ENCODE measurements around the gene DUSP1. TPM values are rescaled to one million over a fixed set of nuclear protein-coding genes. Genes with fewer than 3 reads are reported as not detected.

The DUSP1 gene
- total and polyA plus RNA-seq, 9 of the 15 experiments (the other 6 are each of a cell fraction or from before 2014, with no cell fraction given): 2.1 to 14.2 (median 8.5) TPM

DNA sequence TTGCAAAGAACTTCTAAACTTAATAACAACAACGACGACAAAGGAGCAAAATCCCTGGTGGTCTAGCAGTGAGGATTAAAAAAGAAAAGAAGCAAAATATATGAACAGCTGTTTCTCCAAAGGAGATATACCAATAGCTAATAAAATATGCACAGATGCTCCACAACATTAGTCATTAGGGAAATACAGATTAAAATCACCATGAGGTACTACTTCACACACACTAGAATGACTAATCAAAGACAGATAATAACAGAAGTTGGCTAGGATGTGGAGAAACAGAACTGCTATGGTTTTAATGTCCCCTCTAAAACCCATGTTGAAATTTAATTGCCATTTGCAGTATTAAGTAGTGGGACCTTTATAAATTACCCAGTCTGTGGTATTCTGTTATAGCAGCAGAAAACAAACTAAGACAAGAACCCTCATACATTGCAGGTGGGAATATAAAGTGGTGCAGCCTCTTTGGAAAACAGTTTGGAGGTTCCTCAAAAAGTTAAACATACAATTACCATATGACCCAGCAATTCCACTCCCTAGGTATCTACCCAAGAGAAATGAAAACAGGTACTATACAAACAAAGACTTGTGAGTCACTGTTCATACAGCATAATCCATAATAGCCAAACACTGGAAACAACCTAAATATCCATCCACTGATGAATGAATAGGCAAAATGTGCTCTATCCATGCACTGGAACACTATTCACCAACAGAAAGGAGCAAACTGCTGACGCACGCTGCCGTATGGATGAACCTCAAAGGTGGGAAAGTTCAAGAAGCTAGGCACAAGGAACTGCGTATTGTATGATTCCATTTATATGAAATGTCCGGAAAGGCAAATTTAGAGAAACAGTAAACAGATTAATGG, 11.4 kb upstream of the DUSP1 start (continued):
- TF ChIP-seq ZNF75A (CRISPR knock-in tag; IDR thresholded peaks at IDR 0.05): no peak
- TF ChIP-seq, protein P1, sequence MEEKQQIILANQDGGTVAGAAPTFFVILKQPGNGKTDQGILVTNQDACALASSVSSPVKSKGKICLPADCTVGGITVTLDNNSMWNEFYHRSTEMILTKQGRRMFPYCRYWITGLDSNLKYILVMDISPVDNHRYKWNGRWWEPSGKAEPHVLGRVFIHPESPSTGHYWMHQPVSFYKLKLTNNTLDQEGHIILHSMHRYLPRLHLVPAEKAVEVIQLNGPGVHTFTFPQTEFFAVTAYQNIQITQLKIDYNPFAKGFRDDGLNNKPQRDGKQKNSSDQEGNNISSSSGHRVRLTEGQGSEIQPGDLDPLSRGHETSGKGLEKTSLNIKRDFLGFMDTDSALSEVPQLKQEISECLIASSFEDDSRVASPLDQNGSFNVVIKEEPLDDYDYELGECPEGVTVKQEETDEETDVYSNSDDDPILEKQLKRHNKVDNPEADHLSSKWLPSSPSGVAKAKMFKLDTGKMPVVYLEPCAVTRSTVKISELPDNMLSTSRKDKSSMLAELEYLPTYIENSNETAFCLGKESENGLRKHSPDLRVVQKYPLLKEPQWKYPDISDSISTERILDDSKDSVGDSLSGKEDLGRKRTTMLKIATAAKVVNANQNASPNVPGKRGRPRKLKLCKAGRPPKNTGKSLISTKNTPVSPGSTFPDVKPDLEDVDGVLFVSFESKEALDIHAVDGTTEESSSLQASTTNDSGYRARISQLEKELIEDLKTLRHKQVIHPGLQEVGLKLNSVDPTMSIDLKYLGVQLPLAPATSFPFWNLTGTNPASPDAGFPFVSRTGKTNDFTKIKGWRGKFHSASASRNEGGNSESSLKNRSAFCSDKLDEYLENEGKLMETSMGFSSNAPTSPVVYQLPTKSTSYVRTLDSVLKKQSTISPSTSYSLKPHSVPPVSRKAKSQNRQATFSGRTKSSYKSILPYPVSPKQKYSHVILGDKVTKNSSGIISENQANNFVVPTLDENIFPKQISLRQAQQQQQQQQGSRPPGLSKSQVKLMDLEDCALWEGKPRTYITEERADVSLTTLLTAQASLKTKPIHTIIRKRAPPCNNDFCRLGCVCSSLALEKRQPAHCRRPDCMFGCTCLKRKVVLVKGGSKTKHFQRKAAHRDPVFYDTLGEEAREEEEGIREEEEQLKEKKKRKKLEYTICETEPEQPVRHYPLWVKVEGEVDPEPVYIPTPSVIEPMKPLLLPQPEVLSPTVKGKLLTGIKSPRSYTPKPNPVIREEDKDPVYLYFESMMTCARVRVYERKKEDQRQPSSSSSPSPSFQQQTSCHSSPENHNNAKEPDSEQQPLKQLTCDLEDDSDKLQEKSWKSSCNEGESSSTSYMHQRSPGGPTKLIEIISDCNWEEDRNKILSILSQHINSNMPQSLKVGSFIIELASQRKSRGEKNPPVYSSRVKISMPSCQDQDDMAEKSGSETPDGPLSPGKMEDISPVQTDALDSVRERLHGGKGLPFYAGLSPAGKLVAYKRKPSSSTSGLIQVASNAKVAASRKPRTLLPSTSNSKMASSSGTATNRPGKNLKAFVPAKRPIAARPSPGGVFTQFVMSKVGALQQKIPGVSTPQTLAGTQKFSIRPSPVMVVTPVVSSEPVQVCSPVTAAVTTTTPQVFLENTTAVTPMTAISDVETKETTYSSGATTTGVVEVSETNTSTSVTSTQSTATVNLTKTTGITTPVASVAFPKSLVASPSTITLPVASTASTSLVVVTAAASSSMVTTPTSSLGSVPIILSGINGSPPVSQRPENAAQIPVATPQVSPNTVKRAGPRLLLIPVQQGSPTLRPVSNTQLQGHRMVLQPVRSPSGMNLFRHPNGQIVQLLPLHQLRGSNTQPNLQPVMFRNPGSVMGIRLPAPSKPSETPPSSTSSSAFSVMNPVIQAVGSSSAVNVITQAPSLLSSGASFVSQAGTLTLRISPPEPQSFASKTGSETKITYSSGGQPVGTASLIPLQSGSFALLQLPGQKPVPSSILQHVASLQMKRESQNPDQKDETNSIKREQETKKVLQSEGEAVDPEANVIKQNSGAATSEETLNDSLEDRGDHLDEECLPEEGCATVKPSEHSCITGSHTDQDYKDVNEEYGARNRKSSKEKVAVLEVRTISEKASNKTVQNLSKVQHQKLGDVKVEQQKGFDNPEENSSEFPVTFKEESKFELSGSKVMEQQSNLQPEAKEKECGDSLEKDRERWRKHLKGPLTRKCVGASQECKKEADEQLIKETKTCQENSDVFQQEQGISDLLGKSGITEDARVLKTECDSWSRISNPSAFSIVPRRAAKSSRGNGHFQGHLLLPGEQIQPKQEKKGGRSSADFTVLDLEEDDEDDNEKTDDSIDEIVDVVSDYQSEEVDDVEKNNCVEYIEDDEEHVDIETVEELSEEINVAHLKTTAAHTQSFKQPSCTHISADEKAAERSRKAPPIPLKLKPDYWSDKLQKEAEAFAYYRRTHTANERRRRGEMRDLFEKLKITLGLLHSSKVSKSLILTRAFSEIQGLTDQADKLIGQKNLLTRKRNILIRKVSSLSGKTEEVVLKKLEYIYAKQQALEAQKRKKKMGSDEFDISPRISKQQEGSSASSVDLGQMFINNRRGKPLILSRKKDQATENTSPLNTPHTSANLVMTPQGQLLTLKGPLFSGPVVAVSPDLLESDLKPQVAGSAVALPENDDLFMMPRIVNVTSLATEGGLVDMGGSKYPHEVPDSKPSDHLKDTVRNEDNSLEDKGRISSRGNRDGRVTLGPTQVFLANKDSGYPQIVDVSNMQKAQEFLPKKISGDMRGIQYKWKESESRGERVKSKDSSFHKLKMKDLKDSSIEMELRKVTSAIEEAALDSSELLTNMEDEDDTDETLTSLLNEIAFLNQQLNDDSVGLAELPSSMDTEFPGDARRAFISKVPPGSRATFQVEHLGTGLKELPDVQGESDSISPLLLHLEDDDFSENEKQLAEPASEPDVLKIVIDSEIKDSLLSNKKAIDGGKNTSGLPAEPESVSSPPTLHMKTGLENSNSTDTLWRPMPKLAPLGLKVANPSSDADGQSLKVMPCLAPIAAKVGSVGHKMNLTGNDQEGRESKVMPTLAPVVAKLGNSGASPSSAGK (IDR thresholded peaks at IDR 0.05): peak; percentile 68
- no peak for TF ChIP-seq ZNF431 (CRISPR knock-in tag; IDR thresholded peaks at IDR 0.05)
- TF ChIP-seq ZNF408 (CRISPR knock-in tag; IDR thresholded peaks at IDR 0.05; ENCODE audit: low read depth): no peak
- no peak for TF ChIP-seq GTF2F1 (IDR thresholded peaks at IDR 0.05; ENCODE audit: low read depth, low read length)
- TF ChIP-seq HMGN3 (IDR thresholded peaks at IDR 0.05; ENCODE audit: borderline replicate concordance, extremely low read depth, insufficient read length, low read depth, low read length): no peak
- peak; percentile 94 for TF ChIP-seq FOSL1 (tag; conservative IDR thresholded peaks at IDR 0.05)
- TF ChIP-seq TBP (optimal IDR thresholded peaks at IDR 0.05; ENCODE audit: low read depth, low read length): no peak
- no peak for TF ChIP-seq RB1 (IDR thresholded peaks at IDR 0.05; ENCODE audit: low read depth)
- TF ChIP-seq TGIF2 (CRISPR knock-in tag; IDR thresholded peaks at IDR 0.05): no peak
- TF ChIP-seq SRSF1 (IDR thresholded peaks at IDR 0.05; ENCODE audit: low read depth, low read length): no peak
- TF ChIP-seq PRMT5 (CRISPR knock-in tag; IDR thresholded peaks at IDR 0.05): no peak
- no peak for TF ChIP-seq SIX5 (IDR thresholded peaks at IDR 0.05; ENCODE audit: borderline replicate concordance in 1 of 2, insufficient read depth in 1 of 2, low read depth in 1 of 2, low read length in 2 of 2)
- TF ChIP-seq HLTF (IDR thresholded peaks at IDR 0.05): no peak
